Measurements from ENCODE around the gene JPH3. TPM values are rescaled to one million over a fixed set of nuclear protein-coding genes. Genes with fewer than 3 reads are reported as not detected.

Gene JPH3
- total RNA-seq, 1 experiment from 2014 or later, result 39.0 TPM

GRCh38 chr16:87610026-87610425 lies 7.7 kb downstream of the JPH3 start:
- Mint-ChIP-seq H3K27me3 (ENCODE audit: low read depth) (no peaks in the 10 kb centered on the region), H3K4me3 (no peak overlapping the region), H3K36me3 (no peaks in the 10 kb centered on the region), H3K27ac (no peak overlapping the region), H3K9me3 (no peaks in the 10 kb centered on the region), H3K4me1 (peaks cover 15% of the 10 kb centered on the region)
- no peak for ATAC-seq
- CTCF ChIA-PET, result interaction anchor here (1.2 kb wide), 1 partner anchor 26 kb away, joined by 5 read pairs; no protein-coding TSS in a partner anchor
- POLR2A ChIA-PET, result interaction anchor here (1.2 kb wide), 1 partner anchor 26 kb away, joined by 3 read pairs; no protein-coding TSS in a partner anchor
- no peak for DNase-seq (ENCODE audit: low spot score)
- TF ChIP-seq JUN (CRISPR knock-in tag; IDR thresholded peaks at IDR 0.05) (no peak), IRF1 (CRISPR knock-in tag; IDR thresholded peaks at IDR 0.05) (no peak), KAT7 (CRISPR knock-in tag; IDR thresholded peaks at IDR 0.05; ENCODE audit: borderline replicate concordance) (no peak), E2F4 (CRISPR knock-in tag; IDR thresholded peaks at IDR 0.05; ENCODE audit: borderline replicate concordance, low read depth) (no peak), ERG (CRISPR knock-in tag; IDR thresholded peaks at IDR 0.05) (no peak), NFE2L1 (CRISPR knock-in tag; IDR thresholded peaks at IDR 0.05) (no peak), NR2C2 (CRISPR knock-in tag; IDR thresholded peaks at IDR 0.05) (no peak), ZNF317 (CRISPR knock-in tag; IDR thresholded peaks at IDR 0.05; ENCODE audit: borderline replicate concordance, low read depth) (no peak), IRF2 (CRISPR knock-in tag; IDR thresholded peaks at IDR 0.05; ENCODE audit: borderline replicate concordance, low read depth) (no peak), ZNF281 (CRISPR knock-in tag; IDR thresholded peaks at IDR 0.05) (no peak), RORB (CRISPR knock-in tag; IDR thresholded peaks at IDR 0.05) (no peak), SOX15 (CRISPR knock-in tag; IDR thresholded peaks at IDR 0.05) (no peak), CREM (CRISPR knock-in tag; IDR thresholded peaks at IDR 0.05) (no peak), GRHL2 (CRISPR knock-in tag; IDR thresholded peaks at IDR 0.05; ENCODE audit: insufficient replicate concordance, severe bottlenecking) (no peak), ATF2 (CRISPR knock-in tag; IDR thresholded peaks at IDR 0.05; ENCODE audit: borderline replicate concordance, low read depth) (no peak)

- H3K27ac Mint-ChIP-seq, result no peak overlapping the region
- no peak for TF ChIP-seq ZNF512 (CRISPR knock-in tag; IDR thresholded peaks at IDR 0.05; ENCODE audit: borderline replicate concordance)
- TF ChIP-seq CDX4 (CRISPR knock-in tag; IDR thresholded peaks at IDR 0.05; ENCODE audit: borderline replicate concordance), result no peak
- TF ChIP-seq ZNF671 (CRISPR knock-in tag; IDR thresholded peaks at IDR 0.05), result no peak
- TF ChIP-seq ATF1 (CRISPR knock-in tag; IDR thresholded peaks at IDR 0.05), result no peak
- no peak for TF ChIP-seq PRDM15 (CRISPR knock-in tag; IDR thresholded peaks at IDR 0.05)
- no peak for TF ChIP-seq CREB1 (CRISPR knock-in tag; IDR thresholded peaks at IDR 0.05)
- TF ChIP-seq JAZF1 (CRISPR knock-in tag; IDR thresholded peaks at IDR 0.05), result no peak
- TF ChIP-seq TP53 (CRISPR knock-in tag; IDR thresholded peaks at IDR 0.05), result no peak
These were observed 9.1 kb downstream of the JPH3 start for GRCh38 chr16:87611456-87611855.

More at GRCh38 chr16:87611456-87611855, 9.1 kb downstream of the JPH3 start:
- no peak overlapping the region for H3K4me3 Mint-ChIP-seq
- H3K36me3 Mint-ChIP-seq, result no peaks in the 10 kb centered on the region
- ChIA-PET POLR2A (no interaction called here), CTCF (no interaction called here)
- H3K27me3 Mint-ChIP-seq (ENCODE audit: low read depth), result no peaks in the 10 kb centered on the region
- no peak for ATAC-seq
- H3K9me3 Mint-ChIP-seq, result no peaks in the 10 kb centered on the region
- H3K4me1 Mint-ChIP-seq, result peaks cover 8% of the 10 kb centered on the region
- no peak for DNase-seq (ENCODE audit: low spot score)
